PC-3 (cell line): ENCODE data around the gene KIAA1217.

Experiments used
- EZH2phosphoT487 ChIP-seq: fragments of 300-600 bp; sonication (generic); IDR thresholded peaks from 2 replicates; pipeline ENCODE4 v1.6.1; 2018; ENCODE audit warnings: mild to moderate bottlenecking, antibody characterized with exemption, low read length, borderline replicate concordance
- TF ChIP-seq, protein P1 (sequence below): fragments of 300-600 bp; sonication (generic); conservative IDR thresholded peaks from 2 replicates; pipeline ENCODE4 v1.5.1; 2017; ENCODE audit warnings: antibody characterized with exemption, low read depth, mild to moderate bottlenecking, low read length

- TF ChIP-seq, protein P1, sequence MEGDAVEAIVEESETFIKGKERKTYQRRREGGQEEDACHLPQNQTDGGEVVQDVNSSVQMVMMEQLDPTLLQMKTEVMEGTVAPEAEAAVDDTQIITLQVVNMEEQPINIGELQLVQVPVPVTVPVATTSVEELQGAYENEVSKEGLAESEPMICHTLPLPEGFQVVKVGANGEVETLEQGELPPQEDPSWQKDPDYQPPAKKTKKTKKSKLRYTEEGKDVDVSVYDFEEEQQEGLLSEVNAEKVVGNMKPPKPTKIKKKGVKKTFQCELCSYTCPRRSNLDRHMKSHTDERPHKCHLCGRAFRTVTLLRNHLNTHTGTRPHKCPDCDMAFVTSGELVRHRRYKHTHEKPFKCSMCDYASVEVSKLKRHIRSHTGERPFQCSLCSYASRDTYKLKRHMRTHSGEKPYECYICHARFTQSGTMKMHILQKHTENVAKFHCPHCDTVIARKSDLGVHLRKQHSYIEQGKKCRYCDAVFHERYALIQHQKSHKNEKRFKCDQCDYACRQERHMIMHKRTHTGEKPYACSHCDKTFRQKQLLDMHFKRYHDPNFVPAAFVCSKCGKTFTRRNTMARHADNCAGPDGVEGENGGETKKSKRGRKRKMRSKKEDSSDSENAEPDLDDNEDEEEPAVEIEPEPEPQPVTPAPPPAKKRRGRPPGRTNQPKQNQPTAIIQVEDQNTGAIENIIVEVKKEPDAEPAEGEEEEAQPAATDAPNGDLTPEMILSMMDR: no peak
- TF ChIP-seq EZH2phosphoT487: no peak
Observed at GRCh38 chr10:24350070-24350921, 141.4 kb downstream of the KIAA1217 start.
